HepG2 (cell line): ENCODE results near the gene TMEM135. TPM values are rescaled to one million over a fixed set of nuclear protein-coding genes. Genes with fewer than 3 reads are reported as not detected.

Experiments used
- GFI1 ChIP-seq: sonication (generic); formaldehyde crosslinking; IDR thresholded peaks from 2 replicates; pipeline ENCODE4 v1.5.0; 2020; ENCODE audit warnings: missing genetic modification reagents, mild to moderate bottlenecking, borderline replicate concordance
- GZF1 ChIP-seq: sonication (generic); formaldehyde crosslinking; IDR thresholded peaks from 2 replicates; pipeline ENCODE4 v1.5.1; 2020; ENCODE audit warnings: mild to moderate bottlenecking, missing genetic modification reagents
- KAT2B ChIP-seq: fragments of 150-350 bp; IDR thresholded peaks from 2 replicates; pipeline ENCODE4 v1.6.1; 2014; ENCODE audit warnings: low read depth, low read length, borderline replicate concordance
- MBNL3 ChIP-seq: fragments of 250-450 bp; sonication (Bioruptor Pico); conservative IDR thresholded peaks from 2 replicates; pipeline ENCODE4 v1.8.0; 2022; ENCODE audit warnings: mild to moderate bottlenecking, inconsistent platforms
- MZF1 ChIP-seq: sonication (generic); formaldehyde crosslinking; IDR thresholded peaks from 2 replicates; pipeline ENCODE4 v1.8.1; 2023; ENCODE audit warnings: mild to moderate bottlenecking, missing genetic modification reagents, borderline replicate concordance
- NFKB2 ChIP-seq: sonication (generic); formaldehyde crosslinking; IDR thresholded peaks from 2 replicates; pipeline ENCODE4 v1.4.0; 2020; ENCODE audit warnings: missing genetic modification reagents, borderline replicate concordance
- RXRA ChIP-seq: sonication (generic); formaldehyde crosslinking; IDR thresholded peaks from 2 replicates; pipeline ENCODE4 v1.5.1; 2020; ENCODE audit warnings: missing genetic modification reagents
- SRY ChIP-seq: sonication (generic); formaldehyde crosslinking; IDR thresholded peaks from 2 replicates; pipeline ENCODE4 v1.8.0; 2022; ENCODE audit warnings: mild to moderate bottlenecking, missing genetic modification reagents
- ZNF569 ChIP-seq: sonication (generic); formaldehyde crosslinking; IDR thresholded peaks from 2 replicates; pipeline ENCODE4 v1.5.0; 2020; ENCODE audit warnings: mild to moderate bottlenecking, missing genetic modification reagents, moderate library complexity, borderline replicate concordance
- polyA plus RNA-seq, 8 experiments: library from polyadenylated mRNA; depleted of rRNA in 3 of 8; stranded (reverse) in 7 of 8; unstranded in 1 of 8; fragments of >200 nt; fragmentation: Illumina TruSeq in 4 of 8; extraction: Trizol in 4 of 8; gene quantifications; 2 replicates each; pipeline versions ENCODE4 v1.2.1 to v1.2.3, GENCODE V29; 2011 to 2016; ENCODE audit warnings: low read depth in 4 of 8, missing spikeins in 1 of 8, mixed read lengths in 1 of 8; ENCODE audit not compliant: insufficient read depth in 1 of 8
- total RNA-seq, 5 experiments: library from RNA; depleted of rRNA; stranded (reverse); fragments of >200 nt; fragmentation: Illumina TruSeq; extraction: Trizol; gene quantifications; 2 replicates each; pipeline ENCODE4 v1.2.3, GENCODE V29; 2016; ENCODE audit warnings: low read depth in 1 of 5
- TF ChIP-seq, protein P1 (sequence below): sonication (generic); formaldehyde crosslinking; IDR thresholded peaks from one replicate; pipeline ENCODE4 v1.5.1; 2020; ENCODE audit warnings: mild to moderate bottlenecking, missing genetic modification reagents; ENCODE audit errors: not compliant biosample characterization
- TF ChIP-seq, protein P2 (sequence below): sonication (generic); formaldehyde crosslinking; IDR thresholded peaks from 2 replicates; pipeline ENCODE4 v1.5.0; 2020; ENCODE audit warnings: mild to moderate bottlenecking, missing genetic modification reagents, borderline replicate concordance
- TF ChIP-seq, protein P3 (sequence below): sonication (generic); formaldehyde crosslinking; IDR thresholded peaks from 2 replicates; pipeline ENCODE4 v1.4.0; 2020; ENCODE audit warnings: low read depth, mild to moderate bottlenecking, missing genetic modification reagents
- TF ChIP-seq, protein P4 (sequence below): sonication (generic); formaldehyde crosslinking; IDR thresholded peaks from 2 replicates; pipeline ENCODE4 v1.4.0; 2020; ENCODE audit warnings: missing genetic modification reagents, mild to moderate bottlenecking, borderline replicate concordance

The TMEM135 gene
- total and polyA plus RNA-seq, 2 of the 13 experiments (the other 11 are each of a cell fraction or from before 2014, with no cell fraction given) = 36.6 to 88.9 TPM

DNA sequence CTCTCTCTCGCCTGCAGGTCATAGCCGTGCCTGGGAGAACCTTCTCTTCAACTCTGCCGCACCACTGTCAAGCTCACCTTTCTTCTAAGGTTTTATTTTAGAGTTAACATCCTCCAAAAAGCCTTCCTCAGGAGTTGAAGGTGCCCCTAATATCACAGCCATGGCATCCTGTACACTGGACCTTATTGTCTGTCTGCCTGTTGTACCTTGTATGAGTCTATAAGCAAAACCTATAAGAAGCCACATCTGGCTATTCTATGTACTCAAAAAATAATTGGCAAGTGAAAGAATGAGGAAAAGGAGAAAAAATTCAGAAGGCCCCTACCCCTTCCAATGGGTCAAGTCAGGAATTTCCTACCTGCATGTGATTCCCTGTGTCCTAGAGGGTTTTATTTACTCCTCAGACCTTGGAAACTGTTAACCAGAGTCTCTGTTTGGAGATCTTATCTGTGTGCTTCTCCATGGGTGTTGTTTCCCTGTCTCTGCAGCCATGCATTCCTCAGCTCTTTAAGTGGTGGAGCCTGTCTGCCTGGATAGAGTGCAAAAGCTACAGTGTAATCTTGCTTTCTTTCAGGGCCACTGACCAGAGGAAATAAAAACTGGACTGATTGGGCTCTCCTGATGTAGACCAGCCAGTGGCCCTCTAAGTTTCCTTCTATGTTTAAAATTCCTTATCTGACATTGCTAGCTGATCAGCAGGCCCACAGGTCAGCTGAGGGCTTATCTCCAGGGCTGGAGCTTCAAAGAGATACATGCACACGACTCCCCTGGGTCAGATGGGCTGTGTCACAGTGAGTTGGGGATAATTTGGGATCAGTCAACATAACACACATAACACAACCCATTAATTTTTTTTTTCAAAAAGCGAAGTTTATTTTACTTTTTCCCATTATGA, 37.6 kb upstream of the TMEM135 start (continued):
- TF ChIP-seq, protein P1, sequence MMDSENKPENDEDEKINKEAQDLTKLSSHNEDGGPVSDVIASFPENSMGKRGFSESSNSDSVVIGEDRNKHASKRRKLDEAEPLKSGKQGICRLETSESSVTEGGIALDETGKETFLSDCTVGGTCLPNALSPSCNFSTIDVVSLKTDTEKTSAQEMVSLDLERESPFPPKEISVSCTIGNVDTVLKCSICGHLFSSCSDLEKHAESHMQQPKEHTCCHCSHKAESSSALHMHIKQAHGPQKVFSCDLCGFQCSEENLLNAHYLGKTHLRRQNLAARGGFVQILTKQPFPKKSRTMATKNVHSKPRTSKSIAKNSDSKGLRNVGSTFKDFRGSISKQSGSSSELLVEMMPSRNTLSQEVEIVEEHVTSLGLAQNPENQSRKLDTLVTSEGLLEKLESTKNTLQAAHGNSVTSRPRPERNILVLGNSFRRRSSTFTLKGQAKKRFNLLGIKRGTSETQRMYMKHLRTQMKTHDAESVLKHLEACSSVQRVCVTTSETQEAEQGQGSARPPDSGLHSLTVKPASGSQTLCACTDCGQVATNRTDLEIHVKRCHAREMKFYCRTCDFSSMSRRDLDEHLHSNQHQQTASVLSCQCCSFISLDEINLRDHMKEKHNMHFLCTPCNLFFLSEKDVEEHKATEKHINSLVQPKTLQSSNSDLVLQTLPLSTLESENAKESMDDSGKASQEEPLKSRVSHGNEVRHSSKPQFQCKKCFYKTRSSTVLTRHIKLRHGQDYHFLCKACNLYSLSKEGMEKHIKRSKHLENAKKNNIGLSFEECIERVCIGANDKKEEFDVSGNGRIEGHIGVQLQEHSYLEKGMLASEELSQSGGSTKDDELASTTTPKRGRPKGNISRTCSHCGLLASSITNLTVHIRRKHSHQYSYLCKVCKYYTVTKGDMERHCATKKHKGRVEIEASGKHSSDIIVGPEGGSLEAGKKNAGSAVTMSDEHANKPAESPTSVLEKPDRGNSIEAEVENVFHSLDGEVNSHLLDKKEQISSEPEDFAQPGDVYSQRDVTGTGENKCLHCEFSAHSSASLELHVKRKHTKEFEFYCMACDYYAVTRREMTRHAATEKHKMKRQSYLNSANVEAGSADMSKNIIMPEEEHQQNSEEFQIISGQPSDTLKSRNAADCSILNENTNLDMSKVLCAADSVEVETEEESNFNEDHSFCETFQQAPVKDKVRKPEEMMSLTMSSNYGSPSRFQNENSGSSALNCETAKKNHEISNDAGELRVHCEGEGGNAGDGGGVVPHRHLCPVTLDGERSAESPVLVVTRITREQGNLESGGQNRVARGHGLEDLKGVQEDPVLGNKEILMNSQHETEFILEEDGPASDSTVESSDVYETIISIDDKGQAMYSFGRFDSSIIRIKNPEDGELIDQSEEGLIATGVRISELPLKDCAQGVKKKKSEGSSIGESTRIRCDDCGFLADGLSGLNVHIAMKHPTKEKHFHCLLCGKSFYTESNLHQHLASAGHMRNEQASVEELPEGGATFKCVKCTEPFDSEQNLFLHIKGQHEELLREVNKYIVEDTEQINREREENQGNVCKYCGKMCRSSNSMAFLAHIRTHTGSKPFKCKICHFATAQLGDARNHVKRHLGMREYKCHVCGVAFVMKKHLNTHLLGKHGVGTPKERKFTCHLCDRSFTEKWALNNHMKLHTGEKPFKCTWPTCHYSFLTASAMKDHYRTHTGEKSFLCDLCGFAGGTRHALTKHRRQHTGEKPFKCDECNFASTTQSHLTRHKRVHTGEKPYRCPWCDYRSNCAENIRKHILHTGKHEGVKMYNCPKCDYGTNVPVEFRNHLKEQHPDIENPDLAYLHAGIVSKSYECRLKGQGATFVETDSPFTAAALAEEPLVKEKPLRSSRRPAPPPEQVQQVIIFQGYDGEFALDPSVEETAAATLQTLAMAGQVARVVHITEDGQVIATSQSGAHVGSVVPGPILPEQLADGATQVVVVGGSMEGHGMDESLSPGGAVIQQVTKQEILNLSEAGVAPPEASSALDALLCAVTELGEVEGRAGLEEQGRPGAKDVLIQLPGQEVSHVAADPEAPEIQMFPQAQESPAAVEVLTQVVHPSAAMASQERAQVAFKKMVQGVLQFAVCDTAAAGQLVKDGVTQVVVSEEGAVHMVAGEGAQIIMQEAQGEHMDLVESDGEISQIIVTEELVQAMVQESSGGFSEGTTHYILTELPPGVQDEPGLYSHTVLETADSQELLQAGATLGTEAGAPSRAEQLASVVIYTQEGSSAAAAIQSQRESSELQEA (CRISPR knock-in tag) = no peak
- TF ChIP-seq, protein P2, sequence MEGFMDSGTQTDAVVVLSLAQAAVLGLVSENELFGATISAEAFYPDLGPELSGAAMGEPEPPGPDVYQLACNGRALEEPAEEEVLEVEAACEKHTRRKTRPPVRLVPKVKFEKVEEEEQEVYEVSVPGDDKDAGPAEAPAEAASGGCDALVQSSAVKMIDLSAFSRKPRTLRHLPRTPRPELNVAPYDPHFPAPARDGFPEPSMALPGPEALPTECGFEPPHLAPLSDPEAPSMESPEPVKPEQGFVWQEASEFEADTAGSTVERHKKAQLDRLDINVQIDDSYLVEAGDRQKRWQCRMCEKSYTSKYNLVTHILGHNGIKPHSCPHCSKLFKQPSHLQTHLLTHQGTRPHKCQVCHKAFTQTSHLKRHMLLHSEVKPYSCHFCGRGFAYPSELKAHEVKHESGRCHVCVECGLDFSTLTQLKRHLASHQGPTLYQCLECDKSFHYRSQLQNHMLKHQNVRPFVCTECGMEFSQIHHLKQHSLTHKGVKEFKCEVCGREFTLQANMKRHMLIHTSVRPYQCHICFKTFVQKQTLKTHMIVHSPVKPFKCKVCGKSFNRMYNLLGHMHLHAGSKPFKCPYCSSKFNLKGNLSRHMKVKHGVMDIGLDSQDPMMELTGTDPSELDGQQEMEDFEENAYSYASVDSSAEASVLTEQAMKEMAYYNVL (CRISPR knock-in tag) = peak; percentile 90; the same call in 1 of the 2 replicates
- TF ChIP-seq, protein P3, sequence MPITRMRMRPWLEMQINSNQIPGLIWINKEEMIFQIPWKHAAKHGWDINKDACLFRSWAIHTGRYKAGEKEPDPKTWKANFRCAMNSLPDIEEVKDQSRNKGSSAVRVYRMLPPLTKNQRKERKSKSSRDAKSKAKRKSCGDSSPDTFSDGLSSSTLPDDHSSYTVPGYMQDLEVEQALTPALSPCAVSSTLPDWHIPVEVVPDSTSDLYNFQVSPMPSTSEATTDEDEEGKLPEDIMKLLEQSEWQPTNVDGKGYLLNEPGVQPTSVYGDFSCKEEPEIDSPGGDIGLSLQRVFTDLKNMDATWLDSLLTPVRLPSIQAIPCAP = no peak
- no peak for TF ChIP-seq KAT2B
- no peak for TF ChIP-seq MZF1 (CRISPR knock-in tag)
- TF ChIP-seq NFKB2 (CRISPR knock-in tag) = no peak
- TF ChIP-seq, protein P4, sequence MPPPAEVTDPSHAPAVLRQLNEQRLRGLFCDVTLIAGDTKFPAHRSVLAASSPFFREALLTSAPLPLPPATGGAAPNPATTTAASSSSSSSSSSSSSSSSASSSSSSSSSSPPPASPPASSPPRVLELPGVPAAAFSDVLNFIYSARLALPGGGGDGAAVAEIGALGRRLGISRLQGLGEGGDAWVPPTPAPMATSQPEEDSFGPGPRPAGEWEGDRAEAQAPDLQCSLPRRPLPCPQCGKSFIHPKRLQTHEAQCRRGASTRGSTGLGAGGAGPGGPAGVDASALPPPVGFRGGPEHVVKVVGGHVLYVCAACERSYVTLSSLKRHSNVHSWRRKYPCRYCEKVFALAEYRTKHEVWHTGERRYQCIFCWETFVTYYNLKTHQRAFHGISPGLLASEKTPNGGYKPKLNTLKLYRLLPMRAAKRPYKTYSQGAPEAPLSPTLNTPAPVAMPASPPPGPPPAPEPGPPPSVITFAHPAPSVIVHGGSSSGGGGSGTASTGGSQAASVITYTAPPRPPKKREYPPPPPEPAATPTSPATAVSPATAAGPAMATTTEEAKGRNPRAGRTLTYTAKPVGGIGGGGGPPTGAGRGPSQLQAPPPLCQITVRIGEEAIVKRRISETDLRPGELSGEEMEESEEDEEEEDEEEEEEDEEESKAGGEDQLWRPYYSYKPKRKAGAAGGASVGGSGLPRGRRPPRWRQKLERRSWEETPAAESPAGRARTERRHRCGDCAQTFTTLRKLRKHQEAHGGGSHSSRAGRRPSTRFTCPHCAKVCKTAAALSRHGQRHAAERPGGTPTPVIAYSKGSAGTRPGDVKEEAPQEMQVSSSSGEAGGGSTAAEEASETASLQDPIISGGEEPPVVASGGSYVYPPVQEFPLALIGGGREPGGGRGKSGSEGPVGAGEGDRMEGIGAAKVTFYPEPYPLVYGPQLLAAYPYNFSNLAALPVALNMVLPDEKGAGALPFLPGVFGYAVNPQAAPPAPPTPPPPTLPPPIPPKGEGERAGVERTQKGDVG (CRISPR knock-in tag) = no peak
- TF ChIP-seq GFI1 (CRISPR knock-in tag) = peak; percentile 88
- no peak for TF ChIP-seq SRY (CRISPR knock-in tag)
- TF ChIP-seq GZF1 (CRISPR knock-in tag) = 0 out of 2 replicates have a peak, but pooled peaks have one; percentile 36
- peak; percentile 89; the same call in 1 of the 2 replicates for TF ChIP-seq RXRA (CRISPR knock-in tag)
- no peak for TF ChIP-seq ZNF569
- no peak for TF ChIP-seq MBNL3 (CRISPR knock-in tag)
